ENCODE measurements around the gene SERAC1. TPM values are rescaled to one million over a fixed set of nuclear protein-coding genes. Genes with fewer than 3 reads are reported as not detected.

The SERAC1 gene
- polyA plus RNA-seq, 1 of the 3 experiments (the other 2 are of a cell fraction), result 5.6 TPM

- CTCF ChIA-PET, result no interaction called here
- 99% methylated on average over 4 of the region's 4 CpGs for WGBS (ENCODE audit: low lambda C conversion rate)
Observed at GRCh38 chr6:158103228-158103627, 64.8 kb downstream of the SERAC1 start.

More at GRCh38 chr6:158103228-158103627, 64.8 kb downstream of the SERAC1 start:
- 0 out of 2 replicates have a peak, but pooled peaks cover 2% of the 10 kb centered on the region for H3K79me2 ChIP-seq (ENCODE audit: insufficient read depth)
- H3K27me3 ChIP-seq (ENCODE audit: insufficient read depth), result no peaks in the 10 kb centered on the region
- peaks cover 0 to 40% of the 10 kb centered on the region in 2 experiments for H3K36me3 ChIP-seq (replicated peaks in 1 of 2; ENCODE audit: control insufficient read depth in 1 of 2, insufficient read depth in 2 of 2, low read length in 1 of 2)
- H2AFZ ChIP-seq (ENCODE audit: low read depth), result no peak overlapping the region
- peaks cover 43% of the 10 kb centered on the region for H3F3A ChIP-seq (replicated peaks; ENCODE audit: insufficient read depth)
- DNase-seq, result no peak
- TF ChIP-seq SIN3A (IDR thresholded peaks at IDR 0.05; ENCODE audit: borderline replicate concordance, low read depth, low read length), result no peak
- no peak for TF ChIP-seq FOXM1 (IDR thresholded peaks at IDR 0.05; ENCODE audit: low read depth)
- no peak for TF ChIP-seq IRF3 (IDR thresholded peaks at IDR 0.05; ENCODE audit: low read depth, low read length)
- TF ChIP-seq REST (IDR thresholded peaks at IDR 0.05; ENCODE audit: low read depth, low read length), result no peak
- TF ChIP-seq TAF1 (IDR thresholded peaks at IDR 0.05; ENCODE audit: borderline replicate concordance, low read depth, low read length), result no peak
- TF ChIP-seq FOSL2 (IDR thresholded peaks at IDR 0.05; ENCODE audit: borderline replicate concordance, low read depth), result no peak
- no peak for TF ChIP-seq TEAD4 (IDR thresholded peaks at IDR 0.05; ENCODE audit: borderline replicate concordance, insufficient read depth)
- TF ChIP-seq YY1 (IDR thresholded peaks at IDR 0.05; ENCODE audit: low read depth), result no peak
- TF ChIP-seq CHD2 (IDR thresholded peaks at IDR 0.05; ENCODE audit: low read length, partially characterized antibody), result no peak
- TF ChIP-seq RCOR1 (IDR thresholded peaks at IDR 0.05; ENCODE audit: low read length), result no peak
- TF ChIP-seq RXRA (IDR thresholded peaks at IDR 0.05; ENCODE audit: borderline replicate concordance, low read depth), result no peak
- no peak for TF ChIP-seq JUND (IDR thresholded peaks at IDR 0.05)
- TF ChIP-seq NRF1 (IDR thresholded peaks at IDR 0.05; ENCODE audit: low read depth, low read length), result no peak
- TF ChIP-seq MAX (IDR thresholded peaks at IDR 0.05; ENCODE audit: low read depth), result no peak
- no peak for TF ChIP-seq MXI1 (IDR thresholded peaks at IDR 0.05; ENCODE audit: low read depth, low read length)
- no peak for TF ChIP-seq EP300 (IDR thresholded peaks at IDR 0.05; ENCODE audit: borderline replicate concordance in 1 of 2, low read depth in 1 of 2, low read length in 1 of 2)
- TF ChIP-seq EZH2phosphoT487 (IDR thresholded peaks at IDR 0.05; ENCODE audit: borderline replicate concordance, low read depth), result no peak
- no peak for TF ChIP-seq GABPA (IDR thresholded peaks at IDR 0.05; ENCODE audit: low read depth)
- no peak for TF ChIP-seq TCF12 (IDR thresholded peaks at IDR 0.05)
- TF ChIP-seq, protein P1, sequence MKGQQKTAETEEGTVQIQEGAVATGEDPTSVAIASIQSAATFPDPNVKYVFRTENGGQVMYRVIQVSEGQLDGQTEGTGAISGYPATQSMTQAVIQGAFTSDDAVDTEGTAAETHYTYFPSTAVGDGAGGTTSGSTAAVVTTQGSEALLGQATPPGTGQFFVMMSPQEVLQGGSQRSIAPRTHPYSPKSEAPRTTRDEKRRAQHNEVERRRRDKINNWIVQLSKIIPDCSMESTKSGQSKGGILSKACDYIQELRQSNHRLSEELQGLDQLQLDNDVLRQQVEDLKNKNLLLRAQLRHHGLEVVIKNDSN (IDR thresholded peaks at IDR 0.05; ENCODE audit: borderline replicate concordance, low read depth), result no peak
- POLR2A ChIA-PET, result no interaction called here
- no peak overlapping the region for H3K4me2 ChIP-seq
- no peaks in the 10 kb centered on the region for H4K20me1 ChIP-seq (ENCODE audit: insufficient read depth)
- H3K4me1 ChIP-seq (ENCODE audit: control insufficient read depth in 1 of 2, insufficient read depth in 2 of 2, low read depth in 1 of 2, low read length in 1 of 2), result no peaks in the 10 kb centered on the region
- no peak overlapping the region for H3K4me3 ChIP-seq (ENCODE audit: low read depth in 2 of 2, low read length in 1 of 2)
- H3K9me3 ChIP-seq, result no peaks in the 10 kb centered on the region
- no peaks in the 10 kb centered on the region for H3K9me2 ChIP-seq
- H3K27ac ChIP-seq (ENCODE audit: low read depth in 2 of 2, low read length in 1 of 2), result no peak overlapping the region
- H3K9ac ChIP-seq, result no peak overlapping the region

Measured in SK-N-SH (cell line).